ENCODE measurements around the gene MAIP1. TPM values are rescaled to one million over a fixed set of nuclear protein-coding genes. Genes with fewer than 3 reads are reported as not detected.

The MAIP1 gene
- total RNA-seq (2014; rRNA removed; shearing (Covaris generic)), result 7.2 and 15.5 TPM in 2 replicates
- polyA plus RNA-seq (2016; fragmentation: Nextera tagmentation; extraction: Ambion mirVana), result 18.6 and 18.7 TPM in 2 replicates

GRCh38 chr2:199955339-199956061 is at the start of gene MAIP1, which contains the start of gene TYW5:
TSS of gene MAIP1 (plus strand) at chr2:199955582. CDS start at chr2:199955799, 217 bp downstream.
TSS of gene TYW5 (minus strand) at chr2:199955491. CDS start at chr2:199955470, 21 bp downstream.
- Histone ChIP-seq H3K27ac (peak within 1 kb of the TSS; percentile 90), H3K27me3 (replicated peaks; ENCODE audit: insufficient read depth) (no peaks in the 10 kb centered on the region), H4K20me1 (ENCODE audit: insufficient read depth) (no peaks in the 10 kb centered on the region), H3K9me3 (ENCODE audit: low read depth) (no peaks in the 10 kb centered on the region), H3K36me3 (ENCODE audit: low read depth) (peaks cover 17% of the 10 kb centered on the region), H3K79me2 (ENCODE audit: insufficient read depth) (peaks cover 87% of the 10 kb centered on the region), H3K4me2 (ENCODE audit: unreplicated experiment) (peak within 1 kb of the TSS; percentile 92), H3F3A (ENCODE audit: insufficient read depth) (no peaks in the 10 kb centered on the region), H2AFZ (peak within 1 kb of the TSS; percentile 95), H3K9ac (peak within 1 kb of the TSS; percentile 95), H3K9me2 (ENCODE audit: insufficient read depth) (no peaks in the 10 kb centered on the region), H3K4me3 (peak within 1 kb of the TSS; percentile 97), H3K4me1 (ENCODE audit: insufficient read depth) (peaks cover 20% of the 10 kb centered on the region)
- in situ Hi-C loops (cut with MboI), result loop anchor here (25.0 kb wide), 1 partner anchor 907 kb away; the partner anchor contains the start of gene CLK1
- DNase-seq, result peak; percentile 92
- WGBS, 2 experiments (ENCODE audit: low coverage in 1 of 2, low lambda C conversion rate in 2 of 2, missing lambda C conversion rate in 2 of 2), result 0 to 1% methylated on average over 64 of the region's 64 CpGs
- TF ChIP-seq EZH2phosphoT487 (IDR thresholded peaks at IDR 0.05; ENCODE audit: insufficient read depth, low read depth) (no peak), EZH2 (IDR thresholded peaks at IDR 0.05; ENCODE audit: insufficient read depth, poor library complexity, severe bottlenecking) (no peak)

- H3K4me1 ChIP-seq (ENCODE audit: insufficient read depth), result 0 out of 2 replicates have a peak, but pooled peaks cover 3% of the 10 kb centered on the region
- H3K27ac ChIP-seq, result no peak overlapping the region
- WGBS, 2 experiments (ENCODE audit: low coverage in 1 of 2, low lambda C conversion rate in 2 of 2, missing lambda C conversion rate in 2 of 2), result 76 to 89% methylated on average over 2 of the region's 2 CpGs
- no peaks in the 10 kb centered on the region for H4K20me1 ChIP-seq (ENCODE audit: insufficient read depth)
- H3F3A ChIP-seq (ENCODE audit: insufficient read depth), result no peaks in the 10 kb centered on the region
- no peak overlapping the region for H3K9ac ChIP-seq
- H3K4me3 ChIP-seq, result no peak overlapping the region
- TF ChIP-seq EZH2 (IDR thresholded peaks at IDR 0.05; ENCODE audit: insufficient read depth, poor library complexity, severe bottlenecking) (no peak), EZH2phosphoT487 (IDR thresholded peaks at IDR 0.05; ENCODE audit: insufficient read depth, low read depth) (no peak)
- no peaks in the 10 kb centered on the region for H3K36me3 ChIP-seq (ENCODE audit: low read depth)
- H2AFZ ChIP-seq, result no peak overlapping the region
- DNase-seq, result no peak
- H3K4me2 ChIP-seq (ENCODE audit: unreplicated experiment), result no peak overlapping the region
- H3K9me2 ChIP-seq (ENCODE audit: insufficient read depth), result no peaks in the 10 kb centered on the region
- peaks cover 8% of the 10 kb centered on the region for H3K79me2 ChIP-seq (ENCODE audit: insufficient read depth)
- no peaks in the 10 kb centered on the region for H3K27me3 ChIP-seq (replicated peaks; ENCODE audit: insufficient read depth)
- H3K9me3 ChIP-seq (ENCODE audit: low read depth), result no peaks in the 10 kb centered on the region
- in situ Hi-C loops (cut with MboI), result no loop called here
Measured at GRCh38 chr2:199907008-199907714, 48.2 kb upstream of the MAIP1 start.

GRCh38 chr2:199910338-199911051 is 44.9 kb upstream of the MAIP1 start:
- Histone ChIP-seq H4K20me1 (ENCODE audit: insufficient read depth) (no peaks in the 10 kb centered on the region), H3K4me3 (peak overlapping the region; percentile 94), H3K36me3 (ENCODE audit: low read depth) (no peaks in the 10 kb centered on the region), H3K9ac (peak overlapping the region; percentile 96), H3K4me2 (ENCODE audit: unreplicated experiment) (peak overlapping the region; percentile 82), H2AFZ (peak overlapping the region; percentile 92), H3K9me2 (ENCODE audit: insufficient read depth) (no peaks in the 10 kb centered on the region), H3K27me3 (replicated peaks; ENCODE audit: insufficient read depth) (no peaks in the 10 kb centered on the region), H3K4me1 (ENCODE audit: insufficient read depth) (peaks cover 25% of the 10 kb centered on the region; the same call in 1 of the 2 replicates), H3K27ac (0 out of 2 replicates have a peak overlapping the region, but pooled peaks have one; percentile 12), H3K9me3 (ENCODE audit: low read depth) (no peaks in the 10 kb centered on the region), H3F3A (ENCODE audit: insufficient read depth) (no peaks in the 10 kb centered on the region), H3K79me2 (ENCODE audit: insufficient read depth) (peaks cover 37% of the 10 kb centered on the region)
- no peak for TF ChIP-seq EZH2 (IDR thresholded peaks at IDR 0.05; ENCODE audit: insufficient read depth, poor library complexity, severe bottlenecking)
- TF ChIP-seq EZH2phosphoT487 (IDR thresholded peaks at IDR 0.05; ENCODE audit: insufficient read depth, low read depth), result no peak
- in situ Hi-C loops (cut with MboI), result no loop called here
- WGBS, 2 experiments (ENCODE audit: low coverage in 1 of 2, low lambda C conversion rate in 2 of 2, missing lambda C conversion rate in 2 of 2), result 54 to 58% methylated on average over 18 of the region's 18 CpGs
- DNase-seq, result no peak

Measured in GM23248 (cell line).